ENCODE measurements around the gene TCEAL4.
A peak's percentile ranks its signal among the peaks of the same experiment; 100 is the strongest.
"Not testable (repeated sequence)": the region's sequence is repeated elsewhere in the genome, so short reads cannot be mapped to it uniquely, and the experiment has no call there.

TCEAL4 gene

GRCh38 chrX:103585411-103586313 is at the start of gene TCEAL4:
Gene TCEAL4 (plus strand): TSS chrX:103585515. CDS start chrX:103586676, 1,161 bp downstream.
- peak; percentile 63 for DNase-seq

GRCh38 chrX:103536071-103536470 is 49.2 kb upstream of the TCEAL4 start:
- no peak for DNase-seq

GRCh38 chrX:103536732-103537131 is 48.6 kb upstream of the TCEAL4 start:
- no peak for DNase-seq

GRCh38 chrX:103537871-103538387 is 47.4 kb upstream of the TCEAL4 start:
- DNase-seq, result no peak

- DNase-seq, result no peak
These were observed 46.6 kb upstream of the TCEAL4 start for GRCh38 chrX:103538728-103539127.

GRCh38 chrX:103539695-103540094 is 45.6 kb upstream of the TCEAL4 start:
- DNase-seq, result no peak

- no peak for DNase-seq
These were observed 45.2 kb upstream of the TCEAL4 start for GRCh38 chrX:103540145-103540544.

GRCh38 chrX:103549916-103550315 is 35.4 kb upstream of the TCEAL4 start:
- DNase-seq, result no peak

- DNase-seq, result no peak
These were observed 34.8 kb upstream of the TCEAL4 start for GRCh38 chrX:103550415-103551051.

GRCh38 chrX:103552236-103552635 is 33.1 kb upstream of the TCEAL4 start:
- DNase-seq, result no peak

- peak; percentile 86 for DNase-seq
These were observed 30.5 kb upstream of the TCEAL4 start for GRCh38 chrX:103554687-103555424.

GRCh38 chrX:103556963-103557612 is 28.2 kb upstream of the TCEAL4 start:
- DNase-seq, result no peak

- no peak for DNase-seq
These were observed 25.1 kb upstream of the TCEAL4 start for GRCh38 chrX:103560256-103560655.

- DNase-seq, result no peak
These were observed 22.5 kb upstream of the TCEAL4 start for GRCh38 chrX:103562801-103563200.

- no peak for DNase-seq
These were observed 20.1 kb upstream of the TCEAL4 start for GRCh38 chrX:103565197-103565596.

GRCh38 chrX:103565752-103566151 is 19.6 kb upstream of the TCEAL4 start:
- DNase-seq, result no peak

- DNase-seq, result no peak
These were observed 14.2 kb upstream of the TCEAL4 start for GRCh38 chrX:103571121-103571520.

GRCh38 chrX:103571726-103572125 is 13.6 kb upstream of the TCEAL4 start:
- DNase-seq, result no peak

GRCh38 chrX:103573202-103573601 is 12.1 kb upstream of the TCEAL4 start:
- no peak for DNase-seq

GRCh38 chrX:103584596-103584995 is 719 bp upstream of the TCEAL4 start:
- peak; percentile 4 for DNase-seq

- DNase-seq, result peak; percentile 6
These were observed 965 bp downstream of the TCEAL4 start for GRCh38 chrX:103586314-103586646.

- DNase-seq, result no peak
These were observed 1.3 kb downstream of the TCEAL4 start for GRCh38 chrX:103586659-103587058.

- not testable (repeated sequence) for DNase-seq
These were observed 7.0 kb downstream of the TCEAL4 start for GRCh38 chrX:103592295-103592694.
